Thyroid gland (tissue), 4 donors: ENCODE measurements around the gene HOXC4. TPM values are rescaled to one million over a fixed set of nuclear protein-coding genes. Genes with fewer than 3 reads are reported as not detected.

Source experiments
- DNase-seq, 2 donors: peaks; one replicate each; pipeline ENCODE4 v3.0.0-alpha.2; 2019
- H3K27ac ChIP-seq, 3 donors: fragments of 200-600 bp; sonication (generic); 1 replicate in 2 of 3; 2 replicates in 1 of 3; pipeline ENCODE4 v1.5.1; 2016 to 2019; ENCODE audit warnings: mild to moderate bottlenecking in 1 of 3, moderate library complexity in 1 of 3
- H3K27me3 ChIP-seq: fragments of 200-600 bp; sonication (generic); one replicate; pipeline ENCODE4 v1.5.1; 2019
- H3K36me3 ChIP-seq, 2 donors: fragments of 200-600 bp; sonication (generic); one replicate each; pipeline ENCODE4 v1.5.1; 2016 to 2019
- H3K4me1 ChIP-seq, 2 donors: fragments of 200-600 bp; sonication (generic); one replicate each; pipeline ENCODE4 v1.5.1; 2017 to 2019
- H3K4me3 ChIP-seq, 3 donors: fragments of 200-600 bp; sonication (generic); replicated peaks in 1 of 3; 1 replicate in 2 of 3; 2 replicates in 1 of 3; pipeline ENCODE4 v1.5.1; 2016; ENCODE audit warnings: mild to moderate bottlenecking in 1 of 3
- H3K9me3 ChIP-seq: fragments of 200-600 bp; sonication (generic); one replicate; pipeline ENCODE4 v1.5.1; 2017
- CTCF ChIP-seq, 6 experiments: fragments of 200-600 bp in 3 of 6; fragments of 450-650 bp in 3 of 6; sonication (generic) in 3 of 6; IDR thresholded peaks; one replicate each; pipeline ENCODE4 v1.5.1; 2016 to 2019; ENCODE audit warnings: antibody characterized with exemption in 6 of 6, mild to moderate bottlenecking in 2 of 6, inconsistent platforms in 1 of 6, moderate library complexity in 1 of 6
- POLR2A ChIP-seq, 2 donors: fragments of 450-650 bp; IDR thresholded peaks; one replicate each; pipeline ENCODE4 v1.6.1; 2017; ENCODE audit warnings: antibody characterized with exemption in 2 of 2, mild to moderate bottlenecking in 2 of 2, moderate library complexity in 1 of 2
- WGBS, 2 donors: methylation state at CpG; one replicate each; pipeline ENCODE4 v1.1.5; 2017; 5-methylcytosine and 5-hydroxymethylcytosine counted together
- intact Hi-C: fragments of 100-400 bp; cut with DNase I; formaldehyde crosslinking; loops from one replicate; pipeline ENCODE4 v1.15.1; 2023
- total RNA-seq, 4 donors: library from RNA; depleted of rRNA; stranded (reverse); fragments of >200 nt; gene quantifications; one replicate each; pipeline ENCODE4 v1.2.3, GENCODE V29; 2016

The HOXC4 gene
- total RNA-seq, 4 donors from 2014 or later: 0.22 to 0.27 TPM; not detected in 2

GRCh38 chr12:54026640-54027441, 26.8 kb upstream of the HOXC4 start:
- WGBS, 2 donors: 15 to 26% methylated on average over 22 of the region's 22 CpGs
- Histone ChIP-seq H3K4me3 (no peak overlapping the region), H3K27me3 (peaks cover 77% of the 10 kb centered on the region), H3K9me3 (no peaks in the 10 kb centered on the region), H3K27ac (no peak overlapping the region), H3K36me3 (no peaks in the 10 kb centered on the region), H3K4me1 (peaks cover 0 to 10% of the 10 kb centered on the region in 2 donors)
- intact Hi-C loops: no loop called here
- TF ChIP-seq CTCF (IDR thresholded peaks at IDR 0.05): no peak
- no peak for DNase-seq

DNA sequence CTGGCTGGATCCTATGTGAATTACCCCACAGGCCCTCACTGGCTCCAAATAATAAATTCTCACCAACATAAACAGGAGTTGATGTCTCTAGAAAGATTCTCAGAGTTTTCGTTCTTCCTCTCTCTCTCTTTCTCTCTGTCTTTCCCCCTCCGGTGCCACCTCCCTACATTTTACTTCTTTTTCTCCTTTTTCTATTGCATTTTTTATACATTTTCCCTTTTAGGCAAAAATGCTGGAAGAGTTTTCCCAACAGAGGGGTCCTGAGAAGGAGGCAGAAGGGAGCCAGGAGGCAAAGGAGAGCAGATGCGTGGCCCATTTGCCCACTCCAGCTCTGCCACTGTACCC, 26.2 kb upstream of the HOXC4 start:
- Histone ChIP-seq H3K36me3 (no peaks in the 10 kb centered on the region), H3K4me1 (peaks cover 0 to 10% of the 10 kb centered on the region in 2 donors), H3K4me3 (no peak overlapping the region), H3K27ac (no peak overlapping the region), H3K9me3 (no peaks in the 10 kb centered on the region), H3K27me3 (peaks cover 81% of the 10 kb centered on the region)
- intact Hi-C loops: no loop called here
- WGBS, 2 donors: 37 to 54% methylated on average over 3 of the region's 3 CpGs
- TF ChIP-seq POLR2A (IDR thresholded peaks at IDR 0.05) (no peak), CTCF (IDR thresholded peaks at IDR 0.05) (no peak)
- DNase-seq: no peak

- H3K36me3 ChIP-seq: no peaks in the 10 kb centered on the region
- peaks cover 80% of the 10 kb centered on the region for H3K27me3 ChIP-seq
- no peak within 1 kb of the TSS for H3K27ac ChIP-seq
- WGBS, 2 donors: 12 to 13% methylated on average over 35 to 36 of the region's 36 CpGs
- no peak for DNase-seq
- TF ChIP-seq CTCF (IDR thresholded peaks at IDR 0.05) (no peak), POLR2A (IDR thresholded peaks at IDR 0.05) (no peak)
- peaks cover 0 to 19% of the 10 kb centered on the region in 2 donors for H3K4me1 ChIP-seq
- intact Hi-C loops: no loop called here
- no peak within 1 kb of the TSS for H3K4me3 ChIP-seq
- no peaks in the 10 kb centered on the region for H3K9me3 ChIP-seq
Observed at GRCh38 chr12:54028314-54029201, 25.1 kb upstream of the HOXC4 start, which contains the start of gene HOXC6. Gene HOXC6, plus strand, starts transcription at chr12:54028440. Its CDS starts 82 bp downstream, at chr12:54028522.

GRCh38 chr12:54029529-54030441, 23.9 kb upstream of the HOXC4 start:
- no peak for DNase-seq
- TF ChIP-seq POLR2A (IDR thresholded peaks at IDR 0.05): no peak
- no peak for TF ChIP-seq CTCF (IDR thresholded peaks at IDR 0.05)
- peaks cover 0 to 29% of the 10 kb centered on the region in 2 donors for H3K4me1 ChIP-seq
- no peak overlapping the region for H3K4me3 ChIP-seq
- H3K27me3 ChIP-seq: peaks cover 86% of the 10 kb centered on the region
- no peaks in the 10 kb centered on the region for H3K36me3 ChIP-seq
- no peak overlapping the region for H3K27ac ChIP-seq
- 20 to 27% methylated on average over 43 to 49 of the region's 53 CpGs for WGBS, 2 donors
- no peaks in the 10 kb centered on the region for H3K9me3 ChIP-seq
- intact Hi-C loops: no loop called here
